T-helper 2 cell (primary cell): ENCODE data around the gene GGNBP2.
A peak's percentile ranks its signal among the peaks of the same experiment; 100 is the strongest.

ENCODE experiments used
- DNase-seq, 5 experiments: peaks; one replicate each; pipeline versions ENCODE4 v3.0.0 to v3.0.0-alpha.2; 2012 to 2022

The GGNBP2 gene

GRCh38 chr17:36523113-36523512 is 21.6 kb upstream of the GGNBP2 start:
- no peak for DNase-seq

- no peak for DNase-seq
Measured at GRCh38 chr17:36524428-36524876, 20.3 kb upstream of the GGNBP2 start.

- DNase-seq = no peak
Measured at GRCh38 chr17:36525113-36525512, 19.6 kb upstream of the GGNBP2 start.

- no peak for DNase-seq
Measured at GRCh38 chr17:36525888-36526287, 18.8 kb upstream of the GGNBP2 start.

- no peak for DNase-seq
Measured at GRCh38 chr17:36527621-36528250, 17.0 kb upstream of the GGNBP2 start.

- DNase-seq = no peak
Measured at GRCh38 chr17:36529121-36529520, 15.6 kb upstream of the GGNBP2 start.

GRCh38 chr17:36532435-36532975 is 12.2 kb upstream of the GGNBP2 start:
- no peak for DNase-seq

- peak in 4 of 5 experiments; percentile 30 to 61 (median 34) for DNase-seq
Measured at GRCh38 chr17:36533935-36534839, 10.5 kb upstream of the GGNBP2 start.

GRCh38 chr17:36534840-36535668 is 9.7 kb upstream of the GGNBP2 start, which contains the start of the genes MYO19 and PIGW:
Gene MYO19, minus strand, starts transcription at chr17:36534868. Its CDS starts 2,330 bp downstream, at chr17:36532538.
Gene PIGW, plus strand, starts transcription at chr17:36534987. Its CDS starts 2,115 bp downstream, at chr17:36537102.
- peak; percentile 69 to 95 (median 79) for DNase-seq

GRCh38 chr17:36535669-36536081 is 9.0 kb upstream of the GGNBP2 start:
- no peak for DNase-seq

GRCh38 chr17:36540696-36541095 is 4.0 kb upstream of the GGNBP2 start:
- no peak for DNase-seq

GRCh38 chr17:36542755-36543154 is 2.0 kb upstream of the GGNBP2 start:
- DNase-seq = no peak

GRCh38 chr17:36544044-36544306 is 744 bp upstream of the GGNBP2 start:
- peak in 1 of 5 experiments; percentile 39 for DNase-seq

- DNase-seq = no peak
Measured at GRCh38 chr17:36545077-36545464, 352 bp downstream of the GGNBP2 start.

GRCh38 chr17:36545465-36546417 is 1.0 kb downstream of the GGNBP2 start:
- DNase-seq = peak; percentile 91 to 99 (median 96)

- DNase-seq = peak in 1 of 5 experiments; percentile 54
Measured at GRCh38 chr17:36546418-36547093, 1.8 kb downstream of the GGNBP2 start.

GRCh38 chr17:36547776-36548175 is 3.1 kb downstream of the GGNBP2 start:
- no peak for DNase-seq

- peak in 2 of 5 experiments; percentile 19 to 72 for DNase-seq
Measured at GRCh38 chr17:36550491-36551417, 6.0 kb downstream of the GGNBP2 start.

- no peak for DNase-seq
Measured at GRCh38 chr17:36553459-36553858, 8.7 kb downstream of the GGNBP2 start.

GRCh38 chr17:36566081-36566480 is 21.4 kb downstream of the GGNBP2 start:
- DNase-seq = no peak
